Naive thymus-derived CD4-positive, alpha-beta T cell (primary cell): ENCODE results near the gene PFKP. TPM values are rescaled to one million over a fixed set of nuclear protein-coding genes. Genes with fewer than 3 reads are reported as not detected.

Source experiments
- ATAC-seq: fragments of 150-1000 bp; cut with Tn5 transposase; 2 replicates; pipeline ENCODE4 v1.10.0; 2021; ENCODE audit warnings: mild to moderate bottlenecking, moderate library complexity
- CTCF ChIA-PET: fragments of 350-600 bp; sonication (Branson Sonifier 250); formaldehyde crosslinking; loops from one replicate; lab custom pipeline; 2021; ENCODE audit warnings: antibody characterized with exemption; lab: Charles Lee
- POLR2A ChIA-PET: fragments of 350-600 bp; sonication (Branson Sonifier 250); formaldehyde crosslinking; loops from one replicate; lab custom pipeline; 2021; ENCODE audit warnings: antibody characterized with exemption, inconsistent platforms; lab: Charles Lee
- DNase-seq, 9 donors: peaks; one replicate each; pipeline versions ENCODE4 v3.0.0 to v3.0.0-alpha.2; 2020 to 2022; ENCODE audit warnings: mixed read lengths in 1 of 9
- H3K27ac ChIP-seq: one replicate; pipeline ENCODE4 v1.7.0; 2013; ENCODE audit warnings: mild to moderate bottlenecking, low read depth, low read length, moderate library complexity
- H3K27me3 ChIP-seq, 2 donors: one replicate each; pipeline ENCODE4 v1.7.0; 2013; ENCODE audit warnings: low read length in 2 of 2, mild to moderate bottlenecking in 2 of 2, moderate library complexity in 2 of 2; ENCODE audit not compliant: control insufficient read depth in 2 of 2, insufficient read depth in 2 of 2
- H3K36me3 ChIP-seq, 3 experiments: 1 replicate in 2 of 3; 2 replicates in 1 of 3; pipeline ENCODE4 v1.7.0; 2013; ENCODE audit warnings: low read length in 3 of 3, mild to moderate bottlenecking in 3 of 3, moderate library complexity in 1 of 3; ENCODE audit not compliant: insufficient read depth in 3 of 3, control insufficient read depth in 2 of 3
- H3K4me1 ChIP-seq, 2 donors: one replicate each; pipeline ENCODE4 v1.7.0; 2013; ENCODE audit warnings: low read length in 2 of 2, mild to moderate bottlenecking in 2 of 2, moderate library complexity in 1 of 2; ENCODE audit not compliant: control insufficient read depth in 2 of 2, insufficient read depth in 2 of 2
- H3K4me3 ChIP-seq: 2 replicates; pipeline ENCODE4 v1.7.0; 2013; ENCODE audit warnings: mild to moderate bottlenecking, low read length
- H3K9me3 ChIP-seq, 3 experiments: 1 replicate in 2 of 3; 2 replicates in 1 of 3; pipeline ENCODE4 v1.7.0; 2013; ENCODE audit warnings: low read length in 3 of 3; ENCODE audit not compliant: control insufficient read depth in 2 of 3
- H3K27ac Mint-ChIP-seq, 9 donors: one replicate each; pipeline ENCODE4 v1.8.0; 2020 to 2022; ENCODE audit warnings: mixed read lengths in 9 of 9, mild to moderate bottlenecking in 8 of 9, moderate library complexity in 5 of 9, inconsistent platforms in 2 of 9
- H3K27me3 Mint-ChIP-seq, 5 donors: one replicate each; pipeline ENCODE4 v1.8.0; 2021 to 2022; ENCODE audit warnings: mixed read lengths in 5 of 5, mild to moderate bottlenecking in 1 of 5
- H3K36me3 Mint-ChIP-seq, 5 donors: one replicate each; pipeline ENCODE4 v1.8.0; 2020 to 2022; ENCODE audit warnings: mixed read lengths in 5 of 5, mild to moderate bottlenecking in 3 of 5, inconsistent platforms in 1 of 5
- H3K4me1 Mint-ChIP-seq, 7 donors: one replicate each; pipeline ENCODE4 v1.8.0; 2020 to 2022; ENCODE audit warnings: mixed read lengths in 7 of 7, mild to moderate bottlenecking in 3 of 7, inconsistent platforms in 1 of 7
- H3K4me3 Mint-ChIP-seq, 10 donors: one replicate each; pipeline ENCODE4 v1.8.0; 2020 to 2022; ENCODE audit warnings: mild to moderate bottlenecking in 10 of 10, mixed read lengths in 10 of 10, moderate library complexity in 6 of 10, inconsistent platforms in 2 of 10
- H3K9me3 Mint-ChIP-seq, 11 donors: one replicate each; pipeline ENCODE4 v1.8.0; 2020 to 2022; ENCODE audit warnings: mixed read lengths in 11 of 11, mild to moderate bottlenecking in 4 of 11, inconsistent platforms in 1 of 11, moderate library complexity in 1 of 11
- intact Hi-C, 2 donors: fragments of 100-400 bp; cut with micrococcal nuclease; formaldehyde crosslinking; loops; one replicate each; pipeline ENCODE4 v1.15.1; 2023
- polyA plus RNA-seq, 2 donors: library from polyadenylated mRNA; unstranded; fragments of 300-500 nt; fragmentation: Illumina TruSeq; gene quantifications; one replicate each; pipeline ENCODE4 v1.2.3, GENCODE V29; 2021
- total RNA-seq, 6 experiments: library from RNA in 5 of 6; stranded (reverse) in 5 of 6; gene quantifications; 1 replicate in 5 of 6; 2 replicates in 1 of 6; pipeline ENCODE4 v1.2.3 and lab custom pipeline; 2021 to 2026

The PFKP gene
- total and polyA plus RNA-seq, 7 experiments from 2014 or later, result 23.8 to 219 (median 44.9) TPM

DNA sequence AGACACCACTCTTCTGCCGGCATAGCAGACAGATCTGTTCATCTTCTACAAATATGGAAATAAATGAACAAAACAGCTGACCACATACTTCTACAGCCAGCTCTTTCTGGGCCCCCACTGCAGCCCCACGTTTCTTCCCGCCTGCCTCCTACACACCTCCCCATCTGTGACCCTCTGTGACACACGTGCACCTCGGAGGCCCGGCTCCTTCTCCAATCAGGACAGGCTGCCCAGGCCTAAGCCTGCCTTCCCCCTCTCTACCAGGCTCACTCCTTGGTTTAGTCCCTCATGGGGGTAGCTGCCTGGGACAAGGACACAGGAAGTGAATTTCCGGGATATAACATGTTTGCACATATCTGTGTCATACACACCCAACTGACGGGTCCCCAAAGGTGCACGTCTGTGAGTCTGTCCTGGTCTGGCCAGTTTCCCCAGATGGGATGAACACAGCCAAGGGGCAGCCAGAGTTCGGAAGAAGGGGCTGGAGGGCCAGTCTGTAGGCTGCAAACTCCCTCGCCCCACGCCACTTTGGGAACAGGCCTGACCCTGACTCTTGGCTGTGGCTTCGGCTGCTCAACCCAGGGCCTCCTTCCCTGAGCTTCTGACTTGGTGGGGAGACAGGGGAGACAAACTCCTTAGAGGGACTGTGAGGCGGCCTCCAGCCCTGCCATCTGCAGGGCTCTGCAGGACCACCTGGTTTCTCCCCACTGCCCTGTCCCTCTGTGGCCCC lies 75.0 kb downstream of the PFKP start:
- no peak overlapping the region for H3K4me3 Mint-ChIP-seq
- ATAC-seq, result no peak
- H3K9me3 ChIP-seq, result no peaks in the 10 kb centered on the region
- ChIA-PET CTCF (no interaction called here), POLR2A (no interaction called here)
- peak overlapping the region in 2 of 9 donors; percentile 38 to 76 for H3K27ac Mint-ChIP-seq
- intact Hi-C loops, result no loop called here
- no peaks in the 10 kb centered on the region for H3K27me3 Mint-ChIP-seq
- no peaks in the 10 kb centered on the region for H3K4me1 ChIP-seq
- H3K4me1 Mint-ChIP-seq, result no peaks in the 10 kb centered on the region
- no peak for DNase-seq
- H3K4me3 ChIP-seq, result no peak overlapping the region
- H3K9me3 Mint-ChIP-seq, result no peaks in the 10 kb centered on the region
- H3K36me3 Mint-ChIP-seq, result peaks cover 18 to 84% (median 41%) of the 10 kb centered on the region in 5 donors
- H3K27ac ChIP-seq, result no peak overlapping the region
- H3K27me3 ChIP-seq, result no peaks in the 10 kb centered on the region
- peaks cover 17 to 98% (median 25%) of the 10 kb centered on the region in 3 experiments for H3K36me3 ChIP-seq

DNA sequence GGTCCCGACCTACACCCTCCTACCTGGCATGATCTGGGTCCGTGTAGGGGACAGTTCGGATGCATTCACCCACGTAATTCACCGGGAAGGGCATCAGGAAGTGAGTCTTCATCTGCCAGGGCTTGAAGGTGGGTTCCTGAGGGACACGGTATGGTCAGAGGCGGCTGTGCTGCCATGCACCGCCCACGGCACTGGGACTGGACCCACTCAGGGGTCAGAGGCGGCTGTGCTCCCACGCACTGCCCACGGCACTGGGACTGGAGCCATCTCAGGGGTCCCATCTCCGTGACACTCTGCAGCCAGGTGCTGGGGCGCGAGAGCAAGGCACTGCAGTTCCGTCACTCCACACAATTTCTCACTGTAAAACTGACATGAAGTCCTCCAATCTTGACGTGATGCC lies 76.0 kb downstream of the PFKP start:
- ChIA-PET CTCF (no interaction called here), POLR2A (no interaction called here)
- Histone ChIP-seq H3K4me1 (no peaks in the 10 kb centered on the region), H3K9me3 (no peaks in the 10 kb centered on the region), H3K27me3 (no peaks in the 10 kb centered on the region), H3K4me3 (no peak overlapping the region), H3K36me3 (peaks cover 16 to 98% (median 25%) of the 10 kb centered on the region in 3 experiments), H3K27ac (no peak overlapping the region)
- intact Hi-C loops, result no loop called here
- Mint-ChIP-seq H3K4me1 (no peaks in the 10 kb centered on the region), H3K27ac (no peak overlapping the region), H3K4me3 (no peak overlapping the region), H3K27me3 (no peaks in the 10 kb centered on the region), H3K9me3 (no peaks in the 10 kb centered on the region), H3K36me3 (peaks cover 23 to 86% (median 44%) of the 10 kb centered on the region in 5 donors)
- DNase-seq (no peak), ATAC-seq (no peak)

DNA sequence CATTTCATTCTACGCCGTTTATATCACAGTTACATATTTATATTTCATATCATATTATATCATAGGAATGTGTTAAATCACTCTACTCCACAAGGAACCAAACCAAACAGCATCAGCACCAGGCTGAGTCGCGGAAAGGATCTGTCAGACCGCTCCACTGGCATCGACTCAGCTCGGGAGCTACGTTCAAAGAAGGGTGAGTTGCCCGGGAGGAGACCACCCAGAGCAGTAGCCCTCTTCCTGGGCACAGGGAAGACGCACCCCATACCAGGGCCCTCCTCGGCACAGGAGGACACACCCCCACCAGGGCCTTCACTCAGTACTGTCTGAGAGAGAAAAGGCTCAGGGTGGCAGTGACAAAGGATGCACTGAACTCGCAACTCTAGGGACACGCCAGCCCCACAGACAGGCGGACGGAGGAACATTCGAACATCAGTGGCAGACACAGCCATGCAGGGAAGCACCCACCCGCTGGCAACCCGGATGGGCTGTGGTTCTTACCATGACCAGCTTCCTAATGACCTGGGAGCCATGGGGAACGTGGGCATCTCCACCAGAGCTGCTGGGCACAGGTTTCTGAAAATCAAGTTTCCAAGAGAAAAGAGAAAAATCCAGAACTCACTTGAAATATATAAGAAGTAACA lies 76.6 kb downstream of the PFKP start:
- Histone ChIP-seq H3K9me3 (no peaks in the 10 kb centered on the region), H3K27me3 (no peaks in the 10 kb centered on the region), H3K36me3 (peaks cover 16 to 98% (median 25%) of the 10 kb centered on the region in 3 experiments), H3K27ac (no peak overlapping the region), H3K4me1 (no peaks in the 10 kb centered on the region), H3K4me3 (no peak overlapping the region)
- no peak overlapping the region for H3K27ac Mint-ChIP-seq
- no peak overlapping the region for H3K4me3 Mint-ChIP-seq
- intact Hi-C loops, result no loop called here
- POLR2A ChIA-PET, result no interaction called here
- H3K36me3 Mint-ChIP-seq, result peaks cover 18 to 86% (median 39%) of the 10 kb centered on the region in 5 donors
- CTCF ChIA-PET, result interaction anchor here (0.6 kb wide), 1 partner anchor 21 kb away, joined by 3 read pairs; no protein-coding TSS in a partner anchor
- ATAC-seq (no peak), DNase-seq (no peak)
- H3K4me1 Mint-ChIP-seq, result no peaks in the 10 kb centered on the region
- no peaks in the 10 kb centered on the region for H3K27me3 Mint-ChIP-seq
- H3K9me3 Mint-ChIP-seq, result no peaks in the 10 kb centered on the region

DNA sequence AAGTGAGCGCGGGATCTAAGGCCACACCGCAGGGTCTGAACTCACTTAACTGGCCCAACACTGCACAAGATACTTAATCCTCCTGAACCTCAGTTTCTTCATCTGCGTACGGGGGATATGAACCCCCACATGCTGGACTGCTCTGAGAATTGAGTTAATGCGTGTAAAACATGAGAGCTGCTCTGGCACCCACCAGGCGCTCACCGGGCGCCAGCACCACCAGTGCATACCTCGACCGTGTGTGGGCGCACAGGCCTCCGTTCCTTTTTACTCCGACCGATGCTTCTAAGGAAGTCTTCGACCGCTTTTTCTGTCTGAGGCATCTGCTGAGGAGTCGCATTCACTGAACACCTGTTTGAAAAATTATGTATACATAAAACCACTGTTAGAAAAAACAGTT lies 78.0 kb downstream of the PFKP start:
- Histone ChIP-seq H3K27me3 (no peaks in the 10 kb centered on the region), H3K36me3 (peaks cover 18 to 98% (median 20%) of the 10 kb centered on the region in 3 experiments), H3K4me3 (no peak overlapping the region), H3K27ac (no peak overlapping the region), H3K4me1 (no peaks in the 10 kb centered on the region), H3K9me3 (no peaks in the 10 kb centered on the region)
- Mint-ChIP-seq H3K27ac (no peak overlapping the region), H3K27me3 (no peaks in the 10 kb centered on the region), H3K4me3 (no peak overlapping the region), H3K36me3 (peaks cover 12 to 84% (median 33%) of the 10 kb centered on the region in 5 donors), H3K4me1 (no peaks in the 10 kb centered on the region), H3K9me3 (no peaks in the 10 kb centered on the region)
- intact Hi-C loops, result no loop called here
- POLR2A ChIA-PET, result no interaction called here
- CTCF ChIA-PET, result no interaction called here
- DNase-seq, result no peak
- no peak for ATAC-seq

DNA sequence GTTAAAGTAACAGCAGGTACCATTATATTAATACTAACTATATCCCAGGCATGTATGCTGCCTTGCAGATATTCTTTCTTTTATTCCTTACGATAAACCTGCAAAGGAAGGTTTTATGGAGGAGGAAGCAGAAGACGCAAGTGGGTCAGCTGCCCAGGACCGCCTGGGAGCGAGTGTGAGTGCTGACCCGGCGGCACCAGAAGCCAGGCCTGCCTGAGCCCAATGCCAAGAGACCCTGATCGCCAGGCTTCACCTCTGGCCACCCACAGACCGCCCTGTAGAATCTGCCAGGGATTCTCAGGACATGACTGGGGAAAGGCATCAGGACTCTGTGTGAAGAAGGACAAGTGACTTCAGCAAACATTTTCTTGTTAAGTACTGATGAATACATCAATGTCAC lies 78.9 kb downstream of the PFKP start:
- Mint-ChIP-seq H3K9me3 (no peaks in the 10 kb centered on the region), H3K4me3 (no peak overlapping the region), H3K36me3 (peaks cover 12 to 81% (median 29%) of the 10 kb centered on the region in 5 donors), H3K27ac (no peak overlapping the region), H3K4me1 (no peaks in the 10 kb centered on the region), H3K27me3 (no peaks in the 10 kb centered on the region)
- no peak overlapping the region for H3K4me3 ChIP-seq
- no peak for DNase-seq
- H3K36me3 ChIP-seq, result peaks cover 17 to 98% (median 26%) of the 10 kb centered on the region in 3 experiments
- ATAC-seq, result no peak
- no peaks in the 10 kb centered on the region for H3K9me3 ChIP-seq
- no peaks in the 10 kb centered on the region for H3K27me3 ChIP-seq
- H3K27ac ChIP-seq, result no peak overlapping the region
- no peaks in the 10 kb centered on the region for H3K4me1 ChIP-seq
- CTCF ChIA-PET, result no interaction called here
- POLR2A ChIA-PET, result no interaction called here
- intact Hi-C loops, result no loop called here

DNA sequence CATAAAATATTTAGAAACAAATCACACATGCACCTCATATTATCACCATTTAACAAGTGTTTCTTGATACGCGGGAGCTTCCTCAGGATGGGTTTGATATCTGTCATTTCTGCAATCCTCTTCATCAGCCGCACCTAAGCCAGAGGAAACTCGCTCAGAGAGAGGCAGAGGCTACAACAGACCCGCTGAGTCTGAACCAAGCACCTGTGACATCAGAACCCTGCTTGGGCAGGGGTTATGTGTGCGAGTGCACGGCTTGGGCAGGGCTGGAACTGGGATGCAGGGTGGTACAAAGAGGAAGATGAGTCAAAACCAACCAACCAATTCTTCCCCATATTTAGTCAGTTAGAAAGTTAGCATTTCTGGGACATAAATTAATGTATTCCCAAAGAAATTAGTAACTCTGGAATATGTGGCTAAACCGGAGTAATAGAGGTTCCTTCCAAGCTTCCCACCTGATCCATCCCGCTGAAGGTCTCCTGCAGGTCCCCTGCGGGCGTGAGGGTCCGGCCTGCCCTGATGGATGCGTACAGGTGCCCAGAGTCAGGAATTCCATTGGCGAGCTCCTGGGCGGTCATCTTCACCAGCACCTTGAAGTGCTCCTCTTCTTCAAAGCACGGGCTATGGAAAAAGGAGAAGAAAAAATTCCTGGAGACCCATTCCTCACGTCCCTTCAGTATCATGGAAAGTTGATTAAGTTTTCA lies 79.9 kb downstream of the PFKP start:
- H3K27ac ChIP-seq, result no peak overlapping the region
- H3K36me3 ChIP-seq, result peaks cover 14 to 98% (median 23%) of the 10 kb centered on the region in 3 experiments
- H3K27me3 ChIP-seq, result no peaks in the 10 kb centered on the region
- no peaks in the 10 kb centered on the region for H3K4me1 ChIP-seq
- H3K4me3 ChIP-seq, result no peak overlapping the region
- H3K4me1 Mint-ChIP-seq, result peaks cover 0 to under 1% (median 0%) of the 10 kb centered on the region in 7 donors
- H3K27me3 Mint-ChIP-seq, result no peaks in the 10 kb centered on the region
- no peaks in the 10 kb centered on the region for H3K9me3 ChIP-seq
- intact Hi-C loops, result no loop called here
- no peak overlapping the region for H3K27ac Mint-ChIP-seq
- H3K36me3 Mint-ChIP-seq, result peaks cover 9 to 78% (median 26%) of the 10 kb centered on the region in 5 donors
- ChIA-PET POLR2A (no interaction called here), CTCF (no interaction called here)
- no peak for DNase-seq
- H3K9me3 Mint-ChIP-seq, result no peaks in the 10 kb centered on the region
- H3K4me3 Mint-ChIP-seq, result no peak overlapping the region
- ATAC-seq, result no peak
